Dorsolateral prefrontal cortex (tissue), 118 donors: ENCODE results near the gene SRSF8. TPM values are rescaled to one million over a fixed set of nuclear protein-coding genes. Genes with fewer than 3 reads are reported as not detected.

Source experiments
- total RNA-seq, 120 experiments: library from RNA; stranded (reverse); gene quantifications; one replicate each; pipeline versions ENCODE4 v1.2.3 to v1.2.4, GENCODE V29; 2022

Gene SRSF8
- total RNA-seq, 120 experiments from 2014 or later: 28.1 to 69.4 (median 48.2) TPM

Other genes with a start within 250 kb of the SRSF8 start
- gene CWC15, start 93.4 kb upstream of the SRSF8 start, total RNA-seq: 10 to 100 TPM; 45.0 to 75.4 (median 59.4) TPM
- gene KDM4D, start 93.2 kb upstream of the SRSF8 start, total RNA-seq: 1 to 10 TPM in 89 of 120 experiments, under 1 TPM in 30, not detected in 1; 0.39 to 3.1 (median 1.4) TPM
- gene KDM4E, start 41.7 kb upstream of the SRSF8 start, total RNA-seq: not detected
- not detected for gene KDM4F, start 17.5 kb upstream of the SRSF8 start, total RNA-seq
- gene ENDOD1, start 22.9 kb downstream of the SRSF8 start, total RNA-seq: 100 to 1,000 TPM in 11 of 120 experiments, 10 to 100 TPM in 109; 49.1 to 144 (median 71.1) TPM
- gene SESN3, start 164.3 kb downstream of the SRSF8 start, total RNA-seq: 100 to 1,000 TPM in 100 of 120 experiments, 10 to 100 TPM in 20; 59.6 to 186 (median 116) TPM